ENCODE results near the gene DYNLT2B.

GRCh38 chr3:196268284-196269163 lies 49.5 kb downstream of the DYNLT2B start:
- TF ChIP-seq FOXP2 (optimal IDR thresholded peaks at IDR 0.05; ENCODE audit: borderline replicate concordance, extremely low read depth, extremely low read length, insufficient read depth) (no peak), POLR2AphosphoS5 (IDR thresholded peaks at IDR 0.05; ENCODE audit: low read depth, low read length) (no peak)
